ENCODE data around the gene NCLN.

DNA sequence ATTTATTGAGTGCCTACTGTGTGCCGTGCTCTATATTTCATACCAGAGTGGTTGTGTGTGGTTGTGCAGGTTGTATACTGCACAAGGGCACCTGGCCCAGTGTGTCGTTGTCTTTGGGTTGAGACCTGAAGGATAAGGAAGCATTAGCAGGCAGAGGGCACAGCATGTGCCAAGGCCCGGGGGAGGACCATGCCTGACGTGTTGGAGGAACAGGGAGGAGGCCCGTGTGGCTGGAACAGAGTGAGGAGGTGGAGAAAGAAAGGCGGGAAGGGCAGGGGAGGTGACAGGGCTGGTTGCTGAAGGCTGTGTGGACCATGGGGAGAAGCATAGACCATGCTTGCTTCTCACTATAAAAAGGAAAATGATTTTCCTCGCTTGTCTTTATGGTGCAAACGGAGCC is 65.5 kb downstream of the NCLN start:
- TF ChIP-seq, protein P1, sequence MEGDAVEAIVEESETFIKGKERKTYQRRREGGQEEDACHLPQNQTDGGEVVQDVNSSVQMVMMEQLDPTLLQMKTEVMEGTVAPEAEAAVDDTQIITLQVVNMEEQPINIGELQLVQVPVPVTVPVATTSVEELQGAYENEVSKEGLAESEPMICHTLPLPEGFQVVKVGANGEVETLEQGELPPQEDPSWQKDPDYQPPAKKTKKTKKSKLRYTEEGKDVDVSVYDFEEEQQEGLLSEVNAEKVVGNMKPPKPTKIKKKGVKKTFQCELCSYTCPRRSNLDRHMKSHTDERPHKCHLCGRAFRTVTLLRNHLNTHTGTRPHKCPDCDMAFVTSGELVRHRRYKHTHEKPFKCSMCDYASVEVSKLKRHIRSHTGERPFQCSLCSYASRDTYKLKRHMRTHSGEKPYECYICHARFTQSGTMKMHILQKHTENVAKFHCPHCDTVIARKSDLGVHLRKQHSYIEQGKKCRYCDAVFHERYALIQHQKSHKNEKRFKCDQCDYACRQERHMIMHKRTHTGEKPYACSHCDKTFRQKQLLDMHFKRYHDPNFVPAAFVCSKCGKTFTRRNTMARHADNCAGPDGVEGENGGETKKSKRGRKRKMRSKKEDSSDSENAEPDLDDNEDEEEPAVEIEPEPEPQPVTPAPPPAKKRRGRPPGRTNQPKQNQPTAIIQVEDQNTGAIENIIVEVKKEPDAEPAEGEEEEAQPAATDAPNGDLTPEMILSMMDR (IDR thresholded peaks at IDR 0.05) = no peak
- no peak for TF ChIP-seq EP300 (IDR thresholded peaks at IDR 0.05; ENCODE audit: low read depth)
- no peak for TF ChIP-seq POLR2AphosphoS5 (IDR thresholded peaks at IDR 0.05)

All from transverse colon (tissue), 4 donors.